B cell (primary cell): ENCODE results near the gene PHF24. TPM values are rescaled to one million over a fixed set of nuclear protein-coding genes. Genes with fewer than 3 reads are reported as not detected.
"Not testable (repeated sequence)": the region's sequence is repeated elsewhere in the genome, so short reads cannot be mapped to it uniquely, and the experiment has no call there.

Experiments used
- ATAC-seq: fragments of 200-7000 bp; cut with Tn5 transposase; one replicate; pipeline ENCODE4 v1.10.0; 2021; ENCODE audit warnings: low read depth, mild to moderate bottlenecking, moderate number of reproducible peaks, moderate library complexity
- CTCF ChIA-PET: fragments of 350-600 bp; sonication (Branson Sonifier 250); formaldehyde crosslinking; loops from one replicate; lab custom pipeline; 2021; ENCODE audit warnings: antibody characterized with exemption, inconsistent platforms; lab: Charles Lee
- POLR2A ChIA-PET: fragments of 350-600 bp; sonication (Branson Sonifier 250); formaldehyde crosslinking; loops from one replicate; lab custom pipeline; 2021; ENCODE audit warnings: antibody characterized with exemption; lab: Charles Lee
- DNase-seq: peaks from one replicate; pipeline ENCODE4 v3.0.0; 2013
- H2AFZ ChIP-seq: 2 replicates; pipeline ENCODE4 v1.6.1; 2012; ENCODE audit warnings: mild to moderate bottlenecking, low read depth, low read length; ENCODE audit not compliant: insufficient read depth, poor library complexity, severe bottlenecking
- H3K27ac ChIP-seq, 2 donors: 1 replicate in 1 of 2; 2 replicates in 1 of 2; pipeline ENCODE4 v1.5.1; 2012 to 2013; ENCODE audit warnings: low read length in 2 of 2, mild to moderate bottlenecking in 2 of 2, moderate library complexity in 1 of 2
- H3K27me3 ChIP-seq, 4 experiments: fragments of 200-600 bp in 1 of 4; sonication (generic) in 1 of 4; replicated peaks in 1 of 4; 1 replicate in 2 of 4; 2 replicates in 2 of 4; pipeline versions ENCODE4 v1.6.1 to v1.7.0; 2013 to 2016; ENCODE audit warnings: low read length in 3 of 4, mild to moderate bottlenecking in 2 of 4, mixed read lengths in 1 of 4, moderate library complexity in 1 of 4; ENCODE audit not compliant: insufficient read depth in 4 of 4, control insufficient read depth in 3 of 4; ENCODE audit errors: control extremely low read depth in 1 of 4
- H3K36me3 ChIP-seq, 2 experiments: replicated peaks in 1 of 2; 1 replicate in 1 of 2; 2 replicates in 1 of 2; pipeline versions ENCODE4 v1.6.1 to v1.7.1; 2013; ENCODE audit warnings: low read length in 1 of 2; ENCODE audit not compliant: insufficient read depth in 2 of 2, control insufficient read depth in 1 of 2; ENCODE audit errors: control extremely low read depth in 1 of 2, extremely low read depth in 1 of 2
- H3K4me1 ChIP-seq, 2 donors: fragments of 200-600 bp in 1 of 2; sonication (generic) in 1 of 2; 1 replicate in 1 of 2; 2 replicates in 1 of 2; pipeline versions ENCODE4 v1.5.1 to v1.6.1; 2013 to 2017; ENCODE audit warnings: low read length in 2 of 2; ENCODE audit not compliant: control insufficient read depth in 2 of 2, insufficient read depth in 2 of 2
- H3K4me2 ChIP-seq: replicated peaks from 2 replicates; pipeline ENCODE3; 2012; ENCODE audit warnings: mild to moderate bottlenecking, low read depth, low read length; ENCODE audit not compliant: poor library complexity, severe bottlenecking
- H3K4me3 ChIP-seq, 5 experiments: fragments of 200-600 bp in 1 of 5; sonication (generic) in 1 of 5; 1 replicate in 3 of 5; 2 replicates in 2 of 5; pipeline versions ENCODE4 v1.5.1 to v1.7.0; 2011 to 2016; ENCODE audit warnings: low read length in 4 of 5, mild to moderate bottlenecking in 4 of 5, low read depth in 2 of 5, control low read depth in 1 of 5, moderate library complexity in 1 of 5; ENCODE audit not compliant: insufficient read depth in 1 of 5; ENCODE audit errors: control extremely low read depth in 1 of 5, extremely low read depth in 1 of 5
- H3K79me2 ChIP-seq: fragments of 200-600 bp; sonication (generic); one replicate; pipeline ENCODE4 v1.6.0; 2016; ENCODE audit warnings: low read length; ENCODE audit not compliant: control insufficient read depth, insufficient read depth
- H3K9ac ChIP-seq: fragments of 200-600 bp; sonication (generic); 2 replicates; pipeline ENCODE4 v1.6.1; 2017; ENCODE audit warnings: mild to moderate bottlenecking, low read length, moderate library complexity
- H3K9me3 ChIP-seq, 3 donors: one replicate each; pipeline versions ENCODE4 v1.6.1 to v1.7.1; 2013; ENCODE audit warnings: low read length in 2 of 3; ENCODE audit not compliant: control insufficient read depth in 2 of 3, insufficient read depth in 1 of 3; ENCODE audit errors: control extremely low read depth in 1 of 3
- H4K20me1 ChIP-seq: 2 replicates; pipeline ENCODE4 v1.6.0; 2012; ENCODE audit warnings: mild to moderate bottlenecking, low read length; ENCODE audit not compliant: insufficient read depth, control insufficient read depth, poor library complexity, severe bottlenecking
- H3K27ac Mint-ChIP-seq: one replicate; pipeline ENCODE4 v1.8.0; 2021; ENCODE audit warnings: mixed read lengths
- H3K27me3 Mint-ChIP-seq: one replicate; pipeline ENCODE4 v1.8.0; 2021; ENCODE audit warnings: mixed read lengths
- H3K4me1 Mint-ChIP-seq: one replicate; pipeline ENCODE4 v1.8.0; 2021; ENCODE audit warnings: mixed read lengths
- H3K4me3 Mint-ChIP-seq: one replicate; pipeline ENCODE4 v1.8.0; 2021; ENCODE audit warnings: mixed read lengths
- H3K9me3 Mint-ChIP-seq: one replicate; pipeline ENCODE4 v1.8.0; 2022; ENCODE audit warnings: mixed read lengths; ENCODE audit not compliant: insufficient read depth
- EZH2 ChIP-seq: IDR thresholded peaks from 2 replicates; pipeline ENCODE4 v1.6.1; 2012; ENCODE audit warnings: borderline replicate concordance, low read depth, mild to moderate bottlenecking, moderate library complexity, low read length; ENCODE audit not compliant: insufficient read depth, poor library complexity, severe bottlenecking
- WGBS: methylation state at CpG from one replicate; pipeline ENCODE4 v1.1.5; 2013; ENCODE audit warnings: missing lambda C conversion rate; ENCODE audit not compliant: insufficient coverage; 5-methylcytosine and 5-hydroxymethylcytosine counted together
- intact Hi-C: fragments of 100-400 bp; cut with micrococcal nuclease; formaldehyde crosslinking; loops from one replicate; pipeline ENCODE4 v1.10.0; 2022
- polyA plus RNA-seq: library from polyadenylated mRNA; depleted of rRNA; stranded (reverse); fragments of >200 nt; gene quantifications from 2 replicates; pipeline ENCODE4 v1.2.3, GENCODE V29; 2012
- total RNA-seq, 2 donors: library from RNA; stranded (reverse); fragments of 120-200 nt in 1 of 2; gene quantifications; 1 replicate in 1 of 2; 2 replicates in 1 of 2; pipeline versions ENCODE4 v1.2.3 to v1.2.4, GENCODE V29; 2013 to 2022
- TF ChIP-seq, protein P1 (sequence below): fragments of 200-600 bp; IDR thresholded peaks from one replicate; pipeline ENCODE4 v1.8.0; 2022; ENCODE audit warnings: antibody characterized with exemption, mild to moderate bottlenecking

PHF24 gene
- total and polyA plus RNA-seq, 2 donors (not counting 1 experiment from before 2014, with no cell fraction given) = not detected

- Histone ChIP-seq H3K4me2 (no peak overlapping the region), H3K27ac (no peak overlapping the region), H3K9ac (no peak overlapping the region), H2AFZ (no peak overlapping the region), H3K79me2 (no peaks in the 10 kb centered on the region), H3K9me3 (peaks cover 0 to 18% (median 14%) of the 10 kb centered on the region in 3 donors), H4K20me1 (no peaks in the 10 kb centered on the region), H3K36me3 (no peaks in the 10 kb centered on the region), H3K4me3 (no peak overlapping the region), H3K27me3 (peaks cover 0 to 14% (median 8%) of the 10 kb centered on the region in 4 experiments), H3K4me1 (no peaks in the 10 kb centered on the region)
- Mint-ChIP-seq H3K9me3 (peaks cover 14% of the 10 kb centered on the region), H3K4me3 (no peak overlapping the region), H3K27ac (no peak overlapping the region), H3K27me3 (peaks cover 42% of the 10 kb centered on the region), H3K4me1 (no peaks in the 10 kb centered on the region)
- ChIA-PET CTCF (no interaction called here), POLR2A (no interaction called here)
- 93% methylated on average over 1 of the region's 1 CpG for WGBS
- no peak for ATAC-seq
- TF ChIP-seq, protein P1, sequence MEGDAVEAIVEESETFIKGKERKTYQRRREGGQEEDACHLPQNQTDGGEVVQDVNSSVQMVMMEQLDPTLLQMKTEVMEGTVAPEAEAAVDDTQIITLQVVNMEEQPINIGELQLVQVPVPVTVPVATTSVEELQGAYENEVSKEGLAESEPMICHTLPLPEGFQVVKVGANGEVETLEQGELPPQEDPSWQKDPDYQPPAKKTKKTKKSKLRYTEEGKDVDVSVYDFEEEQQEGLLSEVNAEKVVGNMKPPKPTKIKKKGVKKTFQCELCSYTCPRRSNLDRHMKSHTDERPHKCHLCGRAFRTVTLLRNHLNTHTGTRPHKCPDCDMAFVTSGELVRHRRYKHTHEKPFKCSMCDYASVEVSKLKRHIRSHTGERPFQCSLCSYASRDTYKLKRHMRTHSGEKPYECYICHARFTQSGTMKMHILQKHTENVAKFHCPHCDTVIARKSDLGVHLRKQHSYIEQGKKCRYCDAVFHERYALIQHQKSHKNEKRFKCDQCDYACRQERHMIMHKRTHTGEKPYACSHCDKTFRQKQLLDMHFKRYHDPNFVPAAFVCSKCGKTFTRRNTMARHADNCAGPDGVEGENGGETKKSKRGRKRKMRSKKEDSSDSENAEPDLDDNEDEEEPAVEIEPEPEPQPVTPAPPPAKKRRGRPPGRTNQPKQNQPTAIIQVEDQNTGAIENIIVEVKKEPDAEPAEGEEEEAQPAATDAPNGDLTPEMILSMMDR = no peak
- no peak for TF ChIP-seq EZH2
- intact Hi-C loops = no loop called here
- no peak for DNase-seq
These were observed 29.2 kb upstream of the PHF24 start for GRCh38 chr9:34928921-34929320.

DNA sequence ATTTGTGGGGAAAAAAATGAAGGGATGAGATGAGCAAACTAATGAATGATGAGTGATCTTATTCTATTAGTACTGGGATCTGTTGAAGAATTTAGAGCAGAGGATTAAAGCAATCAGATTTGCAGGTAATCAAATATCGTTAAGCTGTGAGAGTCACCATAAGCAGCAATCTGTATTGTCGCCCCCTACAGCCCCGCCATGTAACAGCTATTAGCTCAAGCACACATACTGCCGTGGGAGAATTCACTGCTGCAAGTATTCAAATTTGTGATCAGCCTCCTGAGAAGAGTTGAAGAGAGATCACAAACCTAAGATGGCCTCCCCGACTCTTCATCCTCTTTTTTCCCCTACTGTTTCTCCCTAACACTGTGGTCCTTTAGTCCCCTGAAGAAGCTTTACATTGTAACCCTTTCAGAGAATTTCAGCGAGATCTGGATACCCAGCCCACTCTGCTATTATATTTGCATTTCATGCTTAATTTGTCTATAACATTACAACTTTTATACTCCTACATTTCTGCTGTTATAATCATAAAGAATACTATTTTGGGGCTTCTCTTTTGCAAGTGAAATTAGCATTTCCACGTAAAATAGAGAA, 28.5 kb upstream of the PHF24 start:
- Mint-ChIP-seq H3K4me3 (no peak overlapping the region), H3K4me1 (no peaks in the 10 kb centered on the region), H3K9me3 (peaks cover 9% of the 10 kb centered on the region), H3K27me3 (peaks cover 41% of the 10 kb centered on the region), H3K27ac (no peak overlapping the region)
- H3K9me3 ChIP-seq = peaks cover 0 to 14% (median 14%) of the 10 kb centered on the region in 3 donors
- H3K36me3 ChIP-seq = no peaks in the 10 kb centered on the region
- CTCF ChIA-PET = interaction anchor here (0.5 kb wide), 1 partner anchor 1359 kb away, joined by 3 read pairs; no protein-coding TSS in a partner anchor
- peaks cover 0 to 14% (median 8%) of the 10 kb centered on the region in 4 experiments for H3K27me3 ChIP-seq
- no peaks in the 10 kb centered on the region for H4K20me1 ChIP-seq
- no peak overlapping the region for H3K4me2 ChIP-seq
- 6% methylated on average over 4 of the region's 7 CpGs for WGBS
- TF ChIP-seq, protein P1 = peak; percentile 46
- no peak for TF ChIP-seq EZH2
- no peak overlapping the region for H2AFZ ChIP-seq
- no peak overlapping the region for H3K27ac ChIP-seq
- H3K4me1 ChIP-seq = no peaks in the 10 kb centered on the region
- no peak overlapping the region for H3K4me3 ChIP-seq
- intact Hi-C loops = no loop called here
- peak; percentile 9 for DNase-seq
- ATAC-seq = no peak
- no peaks in the 10 kb centered on the region for H3K79me2 ChIP-seq
- no peak overlapping the region for H3K9ac ChIP-seq
- POLR2A ChIA-PET = no interaction called here

DNA sequence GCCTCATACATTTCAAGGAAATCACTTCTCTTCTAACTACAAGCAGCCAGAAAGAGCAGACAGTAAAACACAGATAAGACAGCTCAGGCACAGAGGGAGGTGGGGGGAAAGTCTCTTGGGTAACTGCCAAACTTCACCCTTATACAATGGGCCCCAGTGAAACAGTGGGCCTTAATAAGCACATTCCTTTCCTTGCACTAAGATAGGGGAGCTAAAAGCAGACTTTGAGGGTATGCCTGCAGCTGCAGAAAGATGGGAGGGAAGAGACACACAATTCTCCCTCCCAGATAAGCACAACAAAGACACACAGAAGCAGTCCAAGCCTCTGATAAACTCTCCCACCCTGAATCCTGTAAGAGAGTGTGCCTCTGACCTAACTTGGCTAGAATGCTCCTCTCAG, 18.1 kb upstream of the PHF24 start:
- H3K27ac Mint-ChIP-seq, intact Hi-C loops, POLR2A ChIA-PET: not testable (repeated sequence)

More for the DNA sequence above, 18.1 kb upstream of the PHF24 start:
- H2AFZ ChIP-seq, H3K4me3 ChIP-seq, DNase-seq, H3K9ac ChIP-seq, H3K79me2 ChIP-seq, H3K4me1 ChIP-seq, H3K9me3 Mint-ChIP-seq, H3K4me2 ChIP-seq, H3K9me3 ChIP-seq, H3K4me1 Mint-ChIP-seq, H3K27ac ChIP-seq, H4K20me1 ChIP-seq, H3K36me3 ChIP-seq, H3K4me3 Mint-ChIP-seq, CTCF ChIA-PET, ATAC-seq: not testable (repeated sequence)
- H3K27me3 Mint-ChIP-seq = peaks cover 36% of the 10 kb centered on the region
- peaks cover 0 to 12% (median 3%) of the 10 kb centered on the region in 4 experiments for H3K27me3 ChIP-seq
